Stomach (tissue), 9 donors: ENCODE measurements around the gene CCNDBP1. TPM values are rescaled to one million over a fixed set of nuclear protein-coding genes. Genes with fewer than 3 reads are reported as not detected.
"Not testable (repeated sequence)": the region's sequence is repeated elsewhere in the genome, so short reads cannot be mapped to it uniquely, and the experiment has no call there.

Experiments
- DNase-seq, 2 donors: peaks; one replicate each; pipeline versions ENCODE4 v3.0.0 to v3.0.0-alpha.2; 2013 to 2019
- H3K27ac ChIP-seq, 5 donors: fragments of 200-600 bp in 4 of 5; sonication (generic) in 4 of 5; one replicate each; pipeline ENCODE4 v1.5.1; 2013 to 2019; ENCODE audit warnings: mild to moderate bottlenecking in 1 of 5, moderate library complexity in 1 of 5
- H3K27me3 ChIP-seq, 3 donors: fragments of 200-600 bp; sonication (generic); one replicate each; pipeline ENCODE4 v1.5.1; 2017 to 2019; ENCODE audit warnings: mixed run types in 1 of 3
- H3K36me3 ChIP-seq, 4 donors: fragments of 200-600 bp; sonication (generic); 1 replicate in 3 of 4; 2 replicates in 1 of 4; pipeline ENCODE4 v1.5.1; 2016 to 2019
- H3K4me1 ChIP-seq, 4 donors: fragments of 200-600 bp; sonication (generic); one replicate each; pipeline ENCODE4 v1.5.1; 2016 to 2019
- H3K4me3 ChIP-seq, 4 donors: fragments of 200-600 bp; sonication (generic) in 3 of 4; one replicate each; pipeline ENCODE4 v1.5.1; 2016 to 2019; ENCODE audit warnings: mild to moderate bottlenecking in 1 of 4
- H3K9me3 ChIP-seq, 4 donors: fragments of 200-600 bp; sonication (generic); one replicate each; pipeline ENCODE4 v1.5.1; 2016 to 2019
- EP300 ChIP-seq: sonication (generic); formaldehyde crosslinking; IDR thresholded peaks from one replicate; pipeline ENCODE4 v1.6.1; 2017; ENCODE audit warnings: antibody characterized with exemption
- POLR2A ChIP-seq, 4 donors: fragments of 450-650 bp; IDR thresholded peaks; one replicate each; pipeline ENCODE4 v1.6.1; 2016; ENCODE audit warnings: antibody characterized with exemption in 4 of 4, control low read depth in 2 of 4, mild to moderate bottlenecking in 1 of 4, moderate library complexity in 1 of 4
- POLR2AphosphoS5 ChIP-seq, 3 donors: sonication (generic); formaldehyde crosslinking; IDR thresholded peaks; one replicate each; pipeline ENCODE4 v1.6.1; 2016; ENCODE audit warnings: antibody characterized with exemption in 3 of 3
- WGBS, 5 donors: extraction: QIAGEN DNeasy Blood & Tissue Kit in 3 of 5; methylation state at CpG; one replicate each; pipeline versions ENCODE4 v1.1.5 to v1.1.7; 2013 to 2018; 5-methylcytosine and 5-hydroxymethylcytosine counted together
- intact Hi-C: fragments of 100-400 bp; cut with DNase I; formaldehyde crosslinking; loops from one replicate; pipeline ENCODE4 v1.15.1; 2023; ENCODE audit warnings: low total_unique reads
- polyA plus RNA-seq, 3 donors: library from polyadenylated mRNA; stranded (reverse); fragments of 200-250 nt; gene quantifications; one replicate each; pipeline ENCODE4 v1.2.3, GENCODE V29; 2013
- total RNA-seq, 5 donors: library from RNA; depleted of rRNA; stranded (reverse); fragments of >200 nt; gene quantifications; one replicate each; pipeline versions ENCODE4 v1.1.0 to v1.2.3, GENCODE V29; 2014 to 2016
- TF ChIP-seq, protein P1 (sequence below), 7 experiments: fragments of 450-650 bp in 4 of 7; fragments of 200-600 bp in 3 of 7; sonication (generic) in 3 of 7; IDR thresholded peaks; one replicate each; pipeline ENCODE4 v1.5.1; 2016 to 2019; ENCODE audit warnings: antibody characterized with exemption in 7 of 7, control low read depth in 2 of 7, mild to moderate bottlenecking in 1 of 7
- donor health status: healthy with polysubstance abuse.
- donor health status: Bipolar disorder and iron deficiency.
- donor health status: healthy.

Gene CCNDBP1
- total and polyA plus RNA-seq, 8 donors = 41.1 to 136 (median 52.8) TPM

GRCh38 chr15:43219929-43220928, 35.0 kb downstream of the CCNDBP1 start:
- peaks cover 0 to 15% (median 0%) of the 10 kb centered on the region in 3 donors for H3K27me3 ChIP-seq
- no peaks in the 10 kb centered on the region for H3K9me3 ChIP-seq
- intact Hi-C loops = no loop called here
- H3K27ac ChIP-seq = no peak overlapping the region
- no peaks in the 10 kb centered on the region for H3K4me1 ChIP-seq
- no peaks in the 10 kb centered on the region for H3K36me3 ChIP-seq
- DNase-seq = no peak
- TF ChIP-seq, protein P1, sequence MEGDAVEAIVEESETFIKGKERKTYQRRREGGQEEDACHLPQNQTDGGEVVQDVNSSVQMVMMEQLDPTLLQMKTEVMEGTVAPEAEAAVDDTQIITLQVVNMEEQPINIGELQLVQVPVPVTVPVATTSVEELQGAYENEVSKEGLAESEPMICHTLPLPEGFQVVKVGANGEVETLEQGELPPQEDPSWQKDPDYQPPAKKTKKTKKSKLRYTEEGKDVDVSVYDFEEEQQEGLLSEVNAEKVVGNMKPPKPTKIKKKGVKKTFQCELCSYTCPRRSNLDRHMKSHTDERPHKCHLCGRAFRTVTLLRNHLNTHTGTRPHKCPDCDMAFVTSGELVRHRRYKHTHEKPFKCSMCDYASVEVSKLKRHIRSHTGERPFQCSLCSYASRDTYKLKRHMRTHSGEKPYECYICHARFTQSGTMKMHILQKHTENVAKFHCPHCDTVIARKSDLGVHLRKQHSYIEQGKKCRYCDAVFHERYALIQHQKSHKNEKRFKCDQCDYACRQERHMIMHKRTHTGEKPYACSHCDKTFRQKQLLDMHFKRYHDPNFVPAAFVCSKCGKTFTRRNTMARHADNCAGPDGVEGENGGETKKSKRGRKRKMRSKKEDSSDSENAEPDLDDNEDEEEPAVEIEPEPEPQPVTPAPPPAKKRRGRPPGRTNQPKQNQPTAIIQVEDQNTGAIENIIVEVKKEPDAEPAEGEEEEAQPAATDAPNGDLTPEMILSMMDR (IDR thresholded peaks at IDR 0.05) = no peak
- TF ChIP-seq EP300 (no peak), POLR2A (IDR thresholded peaks at IDR 0.05) (no peak), POLR2AphosphoS5 (IDR thresholded peaks at IDR 0.05) (no peak)
- WGBS, 5 donors = 85 to 89% (median 88%) methylated on average over 16 of the region's 16 CpGs
- no peak overlapping the region for H3K4me3 ChIP-seq

GRCh38 chr15:43220991-43221403, 35.8 kb downstream of the CCNDBP1 start, which contains the start of gene EPB42:
Gene EPB42, minus strand, starts transcription at chr15:43221018. Its CDS starts 193 bp downstream, at chr15:43220825.
- intact Hi-C loops = no loop called here
- DNase-seq = no peak
- 34 to 62% (median 56%) methylated on average over 3 of the region's 3 CpGs for WGBS, 5 donors
- no peaks in the 10 kb centered on the region for H3K9me3 ChIP-seq
- TF ChIP-seq EP300 (no peak), POLR2AphosphoS5 (IDR thresholded peaks at IDR 0.05) (no peak), POLR2A (IDR thresholded peaks at IDR 0.05) (no peak)
- TF ChIP-seq, protein P1 (IDR thresholded peaks at IDR 0.05) = no peak
- H3K4me1 ChIP-seq = no peaks in the 10 kb centered on the region
- H3K36me3 ChIP-seq = no peaks in the 10 kb centered on the region
- no peak within 1 kb of the TSS for H3K27ac ChIP-seq
- H3K27me3 ChIP-seq = peaks cover 0 to 15% (median 0%) of the 10 kb centered on the region in 3 donors
- H3K4me3 ChIP-seq = no peak within 1 kb of the TSS

DNA sequence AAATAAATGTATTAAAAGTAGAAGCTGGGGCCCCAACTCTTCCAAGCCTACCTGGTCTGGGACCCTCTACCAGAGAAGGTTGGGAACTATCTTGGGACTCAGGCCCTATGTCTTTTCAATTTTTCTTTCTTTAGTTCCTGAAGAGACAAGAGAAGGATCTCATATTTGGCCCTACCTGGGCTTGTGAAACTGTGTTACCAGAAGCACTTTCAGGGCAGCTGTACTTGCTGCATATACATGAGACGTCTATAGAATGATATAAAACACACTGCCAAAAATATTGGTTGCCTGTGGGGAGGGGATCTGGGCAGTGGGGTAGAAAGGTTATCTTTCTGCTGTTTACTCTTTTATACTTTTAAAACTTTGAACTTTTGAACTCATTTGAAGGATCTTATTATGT, 36.2 kb downstream of the CCNDBP1 start:
- Histone ChIP-seq H3K4me3 (no peak overlapping the region), H3K4me1 (no peaks in the 10 kb centered on the region), H3K27ac (no peak overlapping the region), H3K36me3 (no peaks in the 10 kb centered on the region), H3K9me3 (no peaks in the 10 kb centered on the region), H3K27me3 (peaks cover 0 to 17% (median 0%) of the 10 kb centered on the region in 3 donors)
- intact Hi-C loops = no loop called here
- TF ChIP-seq EP300 = no peak
- WGBS, 5 donors = 18 to 64% (median 38%) methylated on average over 1 of the region's 1 CpG
- DNase-seq = no peak

DNA sequence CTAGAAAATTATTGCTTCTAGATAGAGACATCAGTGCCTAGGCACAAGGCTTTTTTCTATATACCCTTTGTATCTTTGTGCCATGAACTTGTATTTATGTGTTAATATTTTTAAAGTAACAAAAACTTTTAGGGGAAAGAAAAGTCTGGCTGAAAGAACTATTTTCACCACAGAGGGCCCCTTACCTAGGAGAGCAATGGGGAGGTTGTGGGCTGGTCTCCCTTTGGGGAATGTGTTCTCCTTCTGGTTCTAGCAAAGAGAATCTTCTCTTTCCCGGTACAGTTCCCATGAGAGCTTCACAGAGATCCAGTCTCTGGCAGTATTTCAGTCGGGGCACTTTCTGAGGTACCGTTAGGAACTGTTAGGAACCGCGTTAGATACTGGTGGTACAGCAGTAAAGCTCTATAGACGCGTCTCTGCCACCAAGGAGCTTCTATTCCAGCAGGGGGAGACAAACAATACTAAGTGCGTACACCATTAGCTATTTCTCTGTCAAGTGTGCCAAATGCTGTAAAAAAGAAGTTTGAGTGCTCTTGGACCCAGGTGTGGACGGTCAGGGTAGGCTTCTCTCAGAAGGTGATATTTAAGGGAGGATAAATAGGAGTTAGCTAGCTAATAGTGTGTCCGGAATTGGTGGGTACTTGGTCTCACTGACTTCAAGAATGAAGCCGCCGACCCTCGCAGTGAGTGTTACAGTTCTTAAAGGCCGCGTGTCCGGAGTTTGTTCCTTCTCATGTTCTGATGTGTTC, 40.2 kb downstream of the CCNDBP1 start:
- DNase-seq = peak in 1 of 2 donors; percentile 82
- no peak for TF ChIP-seq POLR2A (IDR thresholded peaks at IDR 0.05)
- no peak for TF ChIP-seq EP300
- TF ChIP-seq, protein P1 (IDR thresholded peaks at IDR 0.05) = peak in 4 of 7 experiments; percentile 49 to 67 (median 54)
- no peak for TF ChIP-seq POLR2AphosphoS5 (IDR thresholded peaks at IDR 0.05)
- H3K9me3 ChIP-seq = no peaks in the 10 kb centered on the region
- intact Hi-C loops = loop anchor here (5.0 kb wide), 1 partner anchor 62 kb away; no protein-coding TSS in a partner anchor
- H3K4me1 ChIP-seq = no peaks in the 10 kb centered on the region
- no peak overlapping the region for H3K4me3 ChIP-seq
- H3K27me3 ChIP-seq = peaks cover 0 to 13% (median 0%) of the 10 kb centered on the region in 3 donors
- no peak overlapping the region for H3K27ac ChIP-seq
- 46 to 49% (median 48%) methylated on average over 16 of the region's 16 CpGs for WGBS, 5 donors
- no peaks in the 10 kb centered on the region for H3K36me3 ChIP-seq

DNA sequence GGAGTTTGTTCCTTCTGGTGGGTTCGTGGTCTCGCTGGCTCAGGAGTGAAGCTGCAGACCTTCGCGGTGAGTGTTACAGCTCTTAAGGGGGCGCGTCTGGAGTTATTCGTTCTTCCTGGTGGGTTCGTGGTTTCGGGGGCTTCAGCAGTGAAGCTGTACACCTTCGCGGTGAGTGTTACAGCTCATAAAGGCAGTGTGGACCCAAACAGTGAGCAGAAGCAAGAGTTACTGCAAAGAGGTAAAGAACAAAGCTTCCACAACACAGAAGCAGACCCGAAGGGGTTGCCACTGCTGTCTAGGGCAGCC, 40.7 kb downstream of the CCNDBP1 start:
- WGBS, 5 donors = 81 to 92% (median 89%) methylated on average over 12 of the region's 12 CpGs
- intact Hi-C loops = loop anchor here (5.0 kb wide), 1 partner anchor 61 kb away; no protein-coding TSS in a partner anchor
- H3K9me3 ChIP-seq, H3K4me3 ChIP-seq, H3K27ac ChIP-seq, H3K36me3 ChIP-seq, H3K4me1 ChIP-seq, DNase-seq: not testable (repeated sequence)
- H3K27me3 ChIP-seq = peaks cover 0 to 13% (median 0%) of the 10 kb centered on the region in 3 donors
